NCI-H446 (cell line): Measurements from ENCODE around the gene SLC6A17.

Source experiments
- DNase-seq, 2 experiments: peaks; one replicate each; lab custom pipeline; 2025; lab: John Stamatoyannopoulos, UW

The SLC6A17 gene

DNA sequence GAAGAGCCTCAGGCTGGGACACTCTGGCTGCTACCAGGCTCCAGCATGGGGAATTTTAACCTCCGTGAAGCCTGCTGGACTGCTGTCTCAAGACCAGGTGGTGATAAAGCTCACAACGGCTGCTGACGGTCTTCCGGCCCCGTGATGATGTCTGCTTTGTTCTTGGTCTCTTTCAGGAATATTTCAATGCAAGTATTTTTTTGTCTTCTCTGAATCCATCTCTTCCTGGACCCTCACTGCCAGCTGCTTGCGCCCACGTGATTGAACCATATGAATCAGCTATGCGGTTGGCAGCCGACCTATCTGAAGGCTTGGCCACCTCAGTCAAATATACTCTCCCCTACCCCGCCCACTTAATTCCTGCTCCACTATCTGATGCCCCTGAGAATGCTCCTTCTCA is 14.6 kb upstream of the SLC6A17 start:
- no peak for DNase-seq

DNA sequence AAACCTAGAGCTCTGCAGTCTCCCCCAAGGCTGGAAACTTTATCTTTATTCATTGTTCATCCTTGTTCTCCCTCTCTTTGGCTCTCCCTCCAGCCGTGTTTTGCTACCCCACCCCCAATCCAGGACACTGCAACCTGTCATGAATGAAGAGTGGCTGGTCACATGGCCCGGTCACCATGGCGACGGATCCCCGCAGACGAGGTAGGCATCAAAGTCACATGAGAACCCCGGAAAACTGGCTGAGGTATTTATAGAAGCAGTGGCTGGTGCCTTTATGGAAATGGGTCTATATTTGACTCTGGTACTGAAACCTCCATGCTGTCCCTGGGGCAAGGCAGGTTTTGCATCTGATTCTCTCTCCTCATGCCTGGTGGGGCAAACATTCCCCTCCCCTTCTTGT is 13.4 kb upstream of the SLC6A17 start:
- DNase-seq = peak in 1 of 2 experiments; percentile 14

DNA sequence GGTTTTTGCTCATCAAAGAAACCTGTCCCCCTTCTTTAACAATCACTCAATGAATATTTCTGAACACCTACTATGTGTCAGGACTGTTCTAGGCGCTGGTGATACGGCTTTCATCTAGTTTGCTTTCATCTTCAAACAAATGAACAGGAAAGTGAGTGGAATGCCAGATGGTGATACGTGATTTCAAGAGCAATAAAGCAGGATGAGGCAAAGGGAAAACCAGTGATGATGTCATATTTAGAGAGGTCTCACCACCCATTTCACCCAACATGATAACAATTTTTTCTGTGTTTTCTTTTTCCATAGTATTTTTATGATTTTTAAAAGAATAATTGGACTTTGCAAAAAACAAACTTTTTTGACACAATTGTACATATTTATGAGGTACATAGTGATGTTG is 11.3 kb upstream of the SLC6A17 start:
- DNase-seq = no peak

DNA sequence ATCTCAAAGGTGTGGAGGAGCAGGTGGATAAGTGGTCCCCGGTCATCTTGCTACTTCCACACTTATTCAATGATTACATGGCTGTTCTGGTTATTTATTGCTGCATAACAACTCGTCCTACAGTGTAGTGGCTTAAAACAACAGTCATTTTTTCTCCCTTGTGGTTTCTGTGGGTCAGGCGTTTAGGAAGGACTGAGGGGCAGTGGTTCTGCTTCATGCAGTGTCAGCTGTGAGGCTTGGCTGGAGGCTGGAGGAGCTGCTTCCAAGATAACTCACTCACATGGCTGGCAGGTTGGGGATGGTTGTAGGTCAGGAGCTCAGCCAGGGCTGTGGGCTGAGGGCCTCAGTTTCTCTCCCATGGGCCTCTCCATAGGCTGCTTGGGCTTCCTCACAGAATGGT is 5.9 kb upstream of the SLC6A17 start:
- DNase-seq = no peak

GRCh38 chr1:110148961-110149360 is 1.3 kb upstream of the SLC6A17 start:
- no peak for DNase-seq

GRCh38 chr1:110151175-110151669 is 928 bp downstream of the SLC6A17 start:
- DNase-seq = no peak

DNA sequence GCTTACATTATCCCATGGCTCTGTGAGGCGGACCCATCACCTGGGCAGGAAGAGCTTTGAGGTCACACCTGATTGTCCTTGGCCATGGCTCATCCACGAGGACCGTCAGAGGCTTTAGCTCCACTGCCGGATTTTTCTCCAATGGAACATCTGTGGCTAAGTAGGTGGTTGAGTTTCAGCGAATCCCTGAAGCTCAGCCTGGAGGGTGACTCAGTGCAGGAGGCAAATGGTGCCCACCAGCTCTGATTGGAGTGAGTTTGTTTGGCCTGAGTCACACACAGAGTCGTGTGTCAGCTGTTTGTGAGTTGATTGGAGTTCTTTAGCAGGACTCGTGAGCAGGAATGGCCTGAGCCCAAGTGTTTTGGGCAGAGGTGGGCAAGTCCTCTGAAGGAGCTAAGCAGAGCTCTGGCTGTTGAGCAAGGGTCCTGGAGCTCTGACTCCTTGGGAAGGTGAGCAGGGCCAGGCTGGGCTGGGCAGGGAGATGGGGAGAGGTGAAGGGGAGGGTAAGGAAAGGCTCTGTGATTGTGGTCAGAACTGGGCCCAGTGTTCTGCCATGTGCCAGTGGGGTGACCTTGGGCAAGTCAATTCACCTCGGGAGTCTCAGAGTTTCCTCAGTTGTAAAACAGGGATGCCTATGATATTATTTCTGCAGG is 2.0 kb downstream of the SLC6A17 start:
- DNase-seq = peak in 1 of 2 experiments; percentile 54

GRCh38 chr1:110153407-110153950 is 3.2 kb downstream of the SLC6A17 start:
- no peak for DNase-seq

- no peak for DNase-seq
Measured at GRCh38 chr1:110155878-110156522, 5.7 kb downstream of the SLC6A17 start.

DNA sequence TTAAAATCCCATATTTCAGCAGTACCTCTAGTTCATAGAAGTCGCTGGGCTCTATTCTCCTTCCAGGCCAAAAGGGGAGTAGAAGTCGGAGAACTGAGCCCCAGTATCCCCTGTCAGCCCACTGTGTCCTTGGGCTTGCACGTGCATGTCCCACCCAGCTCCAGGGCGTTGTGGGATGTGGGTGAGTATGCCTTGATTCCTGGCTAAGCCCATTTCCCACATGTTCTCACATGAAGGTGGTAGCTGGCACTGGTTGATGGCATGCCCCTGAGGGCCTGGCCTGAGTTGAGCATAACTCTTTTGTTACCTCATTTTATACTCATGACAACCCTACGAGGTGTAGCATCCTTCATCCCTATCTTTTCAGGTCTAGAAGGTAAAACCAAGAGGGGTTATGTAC is 8.0 kb downstream of the SLC6A17 start:
- DNase-seq = no peak

DNA sequence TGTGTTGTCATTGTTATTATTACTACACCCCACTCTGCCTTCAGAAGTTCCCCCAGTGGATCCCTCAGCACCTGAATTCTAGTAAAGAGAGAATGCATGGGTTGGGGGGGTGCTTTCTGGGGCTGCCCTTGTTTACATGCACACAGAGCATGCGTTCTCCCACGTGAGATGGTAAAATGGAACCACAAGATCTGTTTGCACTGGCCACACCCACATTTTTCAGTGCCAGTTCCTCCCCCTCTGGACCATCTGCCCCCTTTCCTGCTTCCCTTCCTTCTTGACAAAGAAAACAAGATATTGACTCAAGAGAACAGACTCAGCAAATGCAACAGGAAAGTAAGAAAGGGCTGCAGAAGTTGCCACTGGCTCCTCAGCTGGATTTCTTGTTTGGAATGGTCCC is 8.9 kb downstream of the SLC6A17 start:
- DNase-seq = peak in 1 of 2 experiments; percentile 42

GRCh38 chr1:110160538-110161100 is 10.3 kb downstream of the SLC6A17 start:
- no peak for DNase-seq

GRCh38 chr1:110161165-110161564 is 10.9 kb downstream of the SLC6A17 start:
- DNase-seq = no peak

GRCh38 chr1:110161849-110162248 is 11.6 kb downstream of the SLC6A17 start:
- no peak for DNase-seq

GRCh38 chr1:110163591-110163990 is 13.3 kb downstream of the SLC6A17 start:
- no peak for DNase-seq

GRCh38 chr1:110164725-110165350 is 14.5 kb downstream of the SLC6A17 start:
- no peak for DNase-seq

GRCh38 chr1:110165761-110166231 is 15.5 kb downstream of the SLC6A17 start:
- no peak for DNase-seq

DNA sequence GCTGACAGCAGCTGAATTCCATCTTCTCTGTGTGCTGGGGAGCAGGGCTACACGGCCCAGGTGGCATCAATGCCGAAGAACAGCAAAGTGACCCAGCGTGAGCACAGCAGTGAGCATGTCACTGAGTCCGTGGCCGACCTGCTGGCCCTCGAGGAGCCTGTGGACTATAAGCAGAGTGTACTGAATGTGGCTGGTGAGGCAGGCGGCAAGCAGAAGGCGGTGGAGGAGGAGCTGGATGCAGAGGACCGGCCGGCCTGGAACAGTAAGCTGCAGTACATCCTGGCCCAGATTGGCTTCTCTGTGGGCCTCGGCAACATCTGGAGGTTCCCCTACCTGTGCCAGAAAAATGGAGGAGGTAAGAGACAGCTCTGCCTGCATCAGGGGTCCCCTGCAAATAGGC is 16.6 kb downstream of the SLC6A17 start:
- DNase-seq = no peak

GRCh38 chr1:110170766-110171733 is 20.8 kb downstream of the SLC6A17 start:
- DNase-seq = peak; percentile 96 to 97

GRCh38 chr1:110172001-110172400 is 21.7 kb downstream of the SLC6A17 start:
- no peak for DNase-seq

GRCh38 chr1:110173466-110174105 is 23.3 kb downstream of the SLC6A17 start:
- DNase-seq = no peak
